HK-2 (cell line): Measurements from ENCODE around the gene CADPS.

Experiments used
- DNase-seq: peaks from one replicate; pipeline ENCODE4 v3.0.0-alpha.2; 2018; ENCODE audit not compliant: unreplicated experiment

Gene CADPS

DNA sequence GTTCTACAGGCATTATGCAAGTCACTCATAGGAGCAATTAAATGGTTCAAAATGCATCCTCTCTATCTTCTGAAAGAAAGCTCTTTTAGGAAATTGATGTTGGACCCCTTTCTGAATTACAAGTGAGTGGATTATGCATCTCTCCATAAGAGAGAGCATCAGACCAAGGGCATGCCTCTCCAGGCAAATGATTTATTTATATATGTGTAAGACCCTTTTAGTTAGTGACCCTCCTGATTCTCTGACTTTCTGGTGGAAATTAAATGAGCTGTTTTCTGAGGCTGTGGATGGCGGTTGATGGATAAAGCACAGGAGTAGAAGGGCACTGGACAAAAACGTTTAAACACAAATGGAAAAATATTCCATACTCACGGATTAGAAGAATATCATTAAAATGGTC is 62.6 kb downstream of the CADPS start:
- DNase-seq = no peak

DNA sequence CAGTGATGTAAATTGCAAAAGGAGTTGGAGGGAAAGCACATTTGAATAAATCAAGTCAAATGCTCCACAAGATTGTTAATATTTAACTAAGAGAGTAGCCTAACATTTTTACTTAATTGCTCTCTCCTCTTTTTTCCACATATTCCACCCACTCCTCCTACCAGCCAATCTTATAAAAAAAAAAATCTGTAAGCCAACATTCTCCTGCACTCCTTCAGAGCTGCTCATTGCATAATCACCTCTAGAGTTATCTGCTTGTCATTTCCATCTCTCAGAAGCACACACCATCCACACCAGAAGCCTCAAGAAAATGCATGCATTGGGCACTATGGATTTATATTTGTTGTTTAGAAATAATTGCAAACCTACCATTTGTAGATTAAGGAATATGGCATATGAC is 64.1 kb downstream of the CADPS start:
- no peak for DNase-seq

DNA sequence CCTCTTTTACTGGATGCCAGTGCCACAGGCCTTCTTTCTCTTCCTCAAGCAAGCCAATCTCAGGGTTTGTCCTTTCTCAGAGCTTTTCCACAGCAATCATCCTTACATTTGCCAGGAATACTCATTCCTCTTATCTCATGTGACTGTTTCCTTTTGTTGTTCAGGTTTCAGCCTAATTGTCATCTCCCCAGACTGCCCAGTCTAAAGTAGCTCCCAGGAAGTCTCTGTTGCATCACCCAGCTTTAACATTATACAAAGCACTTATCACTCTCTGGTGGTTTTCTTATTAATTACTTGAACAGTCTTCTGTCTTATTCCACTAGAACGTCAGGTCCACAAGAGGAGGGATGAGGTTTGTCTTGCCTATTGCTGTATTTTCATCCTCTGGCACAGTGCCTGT is 65.8 kb downstream of the CADPS start:
- no peak for DNase-seq

DNA sequence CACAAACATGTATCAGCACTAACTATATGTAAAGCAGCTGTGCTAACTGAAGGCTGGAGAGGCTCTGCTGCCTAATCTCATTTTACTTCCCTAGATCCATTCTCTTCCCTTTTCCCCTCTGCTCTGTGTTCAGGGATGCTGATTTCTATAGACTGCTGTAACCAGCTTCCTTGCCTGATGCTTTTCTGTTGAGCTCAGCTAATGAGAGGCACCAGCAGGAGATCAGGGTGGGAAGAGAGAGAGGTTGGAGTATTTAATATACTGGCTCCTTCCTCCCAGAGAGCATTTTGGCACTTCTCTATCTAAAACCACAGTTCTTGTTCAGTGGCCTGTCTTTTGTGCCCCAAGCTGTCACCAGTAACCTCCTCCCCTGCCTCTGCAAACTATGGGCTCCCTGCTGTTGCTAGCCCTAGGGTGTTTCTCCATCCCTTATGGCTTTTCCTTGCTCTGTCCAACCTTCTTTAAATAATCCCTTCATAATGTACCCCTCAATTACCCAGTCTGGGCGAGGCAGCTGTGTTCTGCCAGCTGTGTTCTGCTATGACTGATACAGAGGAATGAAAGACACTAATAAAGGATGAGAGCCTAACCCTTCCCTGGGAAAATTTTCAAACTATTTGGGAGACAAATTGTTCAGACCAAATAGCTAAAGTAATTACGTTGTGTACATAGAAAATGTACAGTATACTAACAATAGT is 69.5 kb downstream of the CADPS start:
- no peak for DNase-seq

DNA sequence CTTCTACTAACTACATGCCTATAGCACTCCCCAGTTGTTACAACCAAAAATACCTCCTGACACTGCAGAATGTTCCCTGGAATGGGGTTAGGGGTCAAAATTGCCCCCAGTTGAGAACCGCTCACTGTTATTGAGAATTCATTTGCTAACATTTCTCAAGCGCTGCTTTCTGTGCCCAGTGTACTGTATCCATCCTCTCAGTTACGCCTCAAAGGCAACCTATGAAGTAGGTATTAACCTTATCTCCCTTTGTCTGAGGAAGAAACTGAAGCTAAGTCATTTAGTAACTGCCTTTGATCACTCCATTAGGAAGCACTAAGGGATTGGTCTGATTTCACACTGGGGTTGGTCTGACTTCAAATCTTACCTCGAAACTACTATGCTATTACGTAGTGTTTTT is 70.1 kb downstream of the CADPS start:
- DNase-seq = no peak

DNA sequence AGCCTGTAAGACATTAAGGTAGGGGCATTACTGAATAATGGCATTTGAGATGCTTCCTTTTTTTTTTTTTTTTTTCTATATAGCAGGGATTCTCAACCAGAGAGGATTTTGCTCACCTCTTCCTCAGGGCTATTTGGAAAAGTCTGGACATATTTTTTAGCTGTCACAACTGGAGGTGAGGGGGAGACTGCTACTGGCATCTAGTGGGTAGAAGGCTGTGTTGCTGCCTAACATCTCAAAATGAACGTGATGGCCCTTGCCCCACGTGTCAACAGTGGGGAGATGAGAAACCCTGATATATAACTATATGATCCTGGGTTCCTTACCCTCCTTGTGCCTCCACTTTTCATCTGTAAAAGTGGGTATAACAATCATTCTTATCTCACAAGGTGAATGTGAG is 71.9 kb downstream of the CADPS start:
- no peak for DNase-seq

DNA sequence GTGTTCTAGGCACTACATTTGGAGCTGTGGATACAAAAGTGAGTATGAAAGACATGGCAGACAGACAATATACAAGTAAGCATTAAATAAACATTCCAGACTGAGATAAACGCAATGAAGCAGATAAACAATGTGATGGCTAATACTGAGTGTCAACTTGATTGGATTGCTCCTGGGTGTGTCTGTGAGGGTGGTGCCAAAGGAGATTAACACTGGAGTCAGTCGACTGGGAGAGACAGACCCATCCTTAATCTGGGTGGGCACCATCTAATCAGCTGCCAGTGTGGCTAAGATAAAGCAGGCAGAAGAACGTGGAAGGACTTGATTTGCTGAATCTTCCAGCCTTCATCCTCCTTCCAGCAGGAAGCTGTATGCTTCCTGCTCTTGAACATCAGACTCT is 77.2 kb downstream of the CADPS start:
- DNase-seq = no peak

DNA sequence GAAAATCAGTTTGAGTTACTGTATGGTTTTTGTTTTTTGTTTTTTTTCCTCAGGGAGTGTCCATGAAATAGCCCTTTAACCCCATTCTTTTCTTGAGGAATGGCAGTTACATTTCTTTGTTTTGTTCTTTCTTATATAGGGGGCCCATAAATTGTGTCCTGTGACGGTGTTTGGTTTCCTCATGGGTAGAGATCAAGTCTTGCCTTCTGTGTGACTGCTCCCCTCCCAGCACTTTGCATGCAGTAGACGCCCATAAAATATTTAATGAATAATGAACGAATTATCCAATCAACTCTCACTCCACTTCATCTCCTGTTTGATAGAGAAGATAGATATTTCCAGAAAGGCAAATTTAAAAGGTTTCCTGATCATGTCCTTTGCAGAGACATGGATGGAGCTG is 78.1 kb downstream of the CADPS start:
- no peak for DNase-seq

DNA sequence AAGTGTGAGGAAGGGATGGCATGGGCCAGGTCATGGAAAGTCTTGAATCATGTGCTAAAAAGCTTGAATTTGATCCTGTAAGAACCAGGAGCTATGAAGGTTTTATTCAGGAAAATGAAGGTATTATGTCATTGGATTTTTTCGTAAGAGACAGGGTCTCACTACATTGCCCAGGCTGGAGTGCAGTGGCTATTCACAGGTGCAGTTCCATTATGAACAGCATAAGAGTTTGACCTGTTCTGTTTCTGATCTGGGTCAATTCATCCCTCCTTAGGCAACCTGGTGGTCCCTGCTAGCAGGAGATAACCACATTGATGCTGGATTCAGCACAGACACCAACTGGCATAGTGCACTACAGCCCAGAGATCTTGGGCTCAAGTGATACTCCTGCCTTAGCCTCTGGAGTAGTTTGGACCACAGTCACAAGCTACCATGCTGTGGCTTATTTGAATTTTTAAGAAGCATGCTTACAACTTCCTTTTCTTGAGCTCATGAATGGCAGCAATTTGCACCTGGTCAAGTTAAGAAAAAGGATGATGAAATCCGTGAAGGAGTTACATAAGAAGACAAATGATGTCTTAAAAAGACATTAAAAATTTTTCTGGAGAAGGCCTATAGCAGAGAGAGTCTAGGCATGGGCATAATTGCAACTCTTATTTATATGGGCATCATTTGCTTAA is 79.1 kb downstream of the CADPS start:
- no peak for DNase-seq

DNA sequence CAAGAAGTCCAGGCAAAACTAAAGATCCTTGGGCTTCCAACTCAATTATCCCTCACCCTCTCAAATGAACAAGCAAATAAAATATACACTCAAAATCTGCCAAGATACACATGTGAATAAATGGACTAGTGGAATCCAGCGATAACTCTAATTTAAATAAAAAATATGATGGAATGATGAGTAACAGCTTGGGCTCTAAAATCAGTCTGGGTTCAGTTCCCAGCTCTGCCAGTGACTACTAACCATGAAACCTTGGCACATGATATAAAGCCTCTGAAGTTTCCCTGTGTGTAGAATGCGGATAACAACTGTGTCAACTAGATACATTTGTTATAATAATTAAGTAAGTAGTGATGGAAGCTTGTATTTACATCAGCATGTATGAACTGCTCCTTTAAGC is 81.3 kb downstream of the CADPS start:
- DNase-seq = no peak

DNA sequence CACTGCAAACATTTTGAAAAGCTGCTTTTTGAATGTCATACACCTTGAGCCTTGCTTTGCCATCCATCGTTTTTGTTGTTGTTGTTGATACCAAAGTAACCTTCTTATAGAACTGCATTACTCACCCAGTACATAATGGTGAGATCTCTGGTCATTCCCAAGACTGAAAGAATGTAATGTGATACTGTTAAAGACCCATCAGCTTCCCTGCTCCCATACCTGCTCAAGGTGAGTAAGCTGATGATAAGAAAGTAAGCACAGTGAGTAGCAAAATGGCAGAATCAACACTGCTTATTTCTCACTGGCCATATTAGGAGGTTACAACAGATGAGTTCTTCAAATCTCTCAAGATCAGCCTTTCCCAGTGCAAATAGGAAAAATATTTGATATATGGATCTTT is 89.8 kb downstream of the CADPS start:
- DNase-seq = no peak

DNA sequence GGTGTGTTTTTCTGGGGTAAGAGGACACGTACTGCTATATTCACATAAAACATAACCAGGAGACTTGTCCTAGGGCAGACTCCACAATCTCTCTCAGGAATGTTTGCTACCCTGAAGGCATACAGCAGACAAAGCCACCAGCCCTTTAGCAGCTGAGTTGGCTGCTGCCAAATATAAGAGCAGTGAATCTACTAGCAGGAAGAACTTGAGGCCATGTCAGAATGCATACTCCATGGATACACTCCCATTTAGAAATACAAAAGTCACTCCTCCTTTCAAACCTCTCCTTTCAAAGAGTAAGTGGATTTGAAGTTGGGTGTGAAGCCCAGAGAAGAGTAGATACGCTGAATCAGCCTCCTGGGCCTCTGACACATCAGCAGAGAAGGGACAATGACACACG is 94.1 kb downstream of the CADPS start:
- no peak for DNase-seq

DNA sequence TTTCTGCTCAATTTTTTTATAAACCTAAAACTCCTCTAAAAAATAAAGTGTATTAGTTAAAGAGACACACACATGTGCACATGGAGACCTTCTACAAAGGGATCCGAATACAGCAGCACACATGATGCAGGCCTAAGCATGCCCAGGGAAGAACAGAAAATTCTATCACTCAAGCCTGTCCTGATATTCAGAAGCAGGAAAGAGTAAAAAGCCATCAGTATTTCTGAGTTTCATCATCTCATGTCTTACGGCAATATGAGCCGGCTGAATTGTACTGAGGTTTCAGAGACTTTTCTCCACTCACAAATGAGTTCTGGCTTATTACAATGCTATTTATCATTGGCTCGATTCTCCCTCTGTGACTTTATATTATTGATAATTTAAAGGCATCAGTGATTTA is 97.5 kb downstream of the CADPS start:
- no peak for DNase-seq

DNA sequence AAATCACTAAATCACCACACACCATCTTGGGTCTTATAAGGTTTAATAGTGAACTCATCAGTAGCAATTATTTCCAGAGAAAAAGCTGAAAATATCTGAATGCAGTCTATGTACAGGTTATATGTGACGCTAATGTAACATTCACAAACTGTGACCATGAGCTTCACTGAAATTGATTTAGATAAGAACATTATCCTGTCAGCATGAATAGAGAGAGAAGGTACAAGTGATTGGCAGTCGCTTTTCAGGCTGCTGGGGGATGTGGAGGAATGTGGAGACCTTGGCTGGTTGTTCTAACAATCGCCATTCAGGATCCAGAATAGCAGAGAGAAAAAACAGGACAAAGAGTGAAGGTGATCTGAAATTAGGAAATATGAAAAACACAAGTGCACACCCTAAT is 98.1 kb downstream of the CADPS start:
- no peak for DNase-seq

DNA sequence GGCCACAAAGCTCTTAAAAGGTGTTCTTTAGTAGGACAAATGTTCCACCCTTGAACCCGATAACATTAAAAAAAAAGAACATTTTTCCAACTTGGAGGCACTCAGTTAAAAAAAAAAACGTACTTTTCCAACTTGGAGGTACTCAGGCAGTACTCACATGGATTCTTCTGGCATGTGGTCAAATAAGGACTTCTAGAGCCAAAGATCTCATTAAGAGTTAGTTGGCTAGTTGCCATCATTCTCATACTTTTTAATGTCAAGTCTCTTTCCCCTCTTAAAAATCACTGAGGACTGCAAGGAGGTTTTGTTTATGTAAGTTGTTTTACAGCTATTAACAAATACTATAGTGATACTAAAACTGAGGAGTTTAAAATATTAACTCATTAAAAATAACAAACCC is 101.0 kb downstream of the CADPS start:
- no peak for DNase-seq

DNA sequence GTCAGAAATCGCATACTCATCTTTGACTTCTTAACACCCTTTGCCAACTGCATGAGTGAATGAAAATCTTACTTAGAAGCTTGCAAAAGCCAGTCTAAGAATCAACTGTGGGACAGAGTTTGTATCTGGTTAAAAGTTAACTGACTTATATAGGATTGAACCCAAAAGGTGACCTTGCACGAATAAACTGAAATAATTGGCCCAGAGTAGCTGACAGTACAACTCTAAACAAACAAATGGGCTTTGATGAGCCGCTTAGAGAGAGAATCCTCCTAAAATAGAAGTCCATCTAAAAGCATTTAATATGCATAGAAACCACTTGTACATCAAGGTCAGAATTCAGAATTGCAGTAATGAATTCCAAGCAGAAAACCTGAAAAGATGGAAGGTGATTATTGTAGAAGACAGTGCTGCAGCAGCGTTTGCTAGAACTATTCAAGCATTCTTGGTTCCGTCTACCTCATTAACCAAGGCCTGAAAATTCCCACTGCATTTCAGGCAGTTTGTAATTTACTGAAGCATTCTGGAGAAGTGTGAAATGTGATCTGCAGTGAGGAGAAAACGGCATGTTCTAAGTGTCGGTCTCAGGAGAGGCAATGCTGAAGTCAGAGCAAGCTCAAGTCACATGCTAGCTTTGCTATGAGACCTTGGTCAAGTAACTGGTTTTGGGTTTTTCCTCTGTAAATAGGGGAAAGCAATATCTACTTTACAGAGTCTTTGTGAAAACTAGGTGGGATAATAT is 103.7 kb downstream of the CADPS start:
- no peak for DNase-seq

DNA sequence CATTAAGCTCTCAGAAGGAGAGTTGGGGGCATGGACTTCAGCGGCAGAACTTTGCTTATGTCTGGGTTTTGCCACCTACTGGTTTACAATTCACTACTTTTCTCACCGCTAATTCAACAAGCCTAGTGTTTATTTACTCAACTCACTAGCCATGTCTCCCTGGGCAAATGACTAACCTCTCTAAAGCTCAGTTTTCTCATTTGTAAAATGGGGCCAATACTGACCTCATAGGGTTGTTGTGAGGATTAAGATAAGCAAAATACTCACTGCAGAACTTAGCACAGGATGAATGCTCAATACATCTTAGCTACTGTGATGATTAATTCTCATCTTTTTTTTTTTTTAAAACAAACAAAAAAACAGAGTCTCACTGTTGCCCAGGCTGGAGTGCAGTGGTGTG is 106.3 kb downstream of the CADPS start:
- no peak for DNase-seq

DNA sequence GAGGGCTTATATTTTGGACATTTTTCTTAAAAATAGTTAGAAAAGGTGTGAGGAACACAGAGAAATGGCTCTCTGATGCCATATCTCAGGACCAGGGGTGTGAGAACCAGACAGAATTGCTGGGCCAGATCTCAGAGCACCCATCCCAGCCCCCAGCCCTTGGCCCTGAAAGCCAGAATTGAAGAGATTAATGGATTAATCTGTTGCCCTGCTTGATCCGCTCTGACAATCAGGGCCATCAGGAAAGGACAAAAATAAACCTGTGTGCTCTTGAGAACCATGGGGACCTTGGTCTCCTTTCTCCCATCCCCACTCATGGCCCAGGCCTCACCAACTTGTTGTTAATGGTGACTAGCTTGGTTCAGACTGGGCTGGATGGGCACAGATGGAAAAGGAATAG is 113.5 kb downstream of the CADPS start:
- DNase-seq = no peak

DNA sequence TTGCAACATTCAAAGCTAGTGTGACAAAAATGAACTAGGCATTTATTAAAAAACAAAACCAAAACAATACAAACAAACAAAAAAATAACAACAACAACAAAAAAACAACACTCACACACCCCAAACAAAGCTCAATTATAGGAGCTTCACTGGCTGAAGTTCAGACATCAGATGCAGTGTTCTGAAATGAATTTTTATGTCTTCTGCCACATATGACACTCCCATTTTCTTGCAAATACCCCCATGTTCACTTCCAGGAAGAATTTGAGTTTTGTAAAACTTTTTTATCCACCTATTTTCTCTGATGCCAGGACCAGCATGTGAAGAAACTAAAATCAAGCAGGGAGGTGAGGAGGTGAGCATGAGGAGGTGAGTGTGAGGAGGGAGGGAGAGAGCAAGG is 113.9 kb downstream of the CADPS start:
- DNase-seq = no peak

DNA sequence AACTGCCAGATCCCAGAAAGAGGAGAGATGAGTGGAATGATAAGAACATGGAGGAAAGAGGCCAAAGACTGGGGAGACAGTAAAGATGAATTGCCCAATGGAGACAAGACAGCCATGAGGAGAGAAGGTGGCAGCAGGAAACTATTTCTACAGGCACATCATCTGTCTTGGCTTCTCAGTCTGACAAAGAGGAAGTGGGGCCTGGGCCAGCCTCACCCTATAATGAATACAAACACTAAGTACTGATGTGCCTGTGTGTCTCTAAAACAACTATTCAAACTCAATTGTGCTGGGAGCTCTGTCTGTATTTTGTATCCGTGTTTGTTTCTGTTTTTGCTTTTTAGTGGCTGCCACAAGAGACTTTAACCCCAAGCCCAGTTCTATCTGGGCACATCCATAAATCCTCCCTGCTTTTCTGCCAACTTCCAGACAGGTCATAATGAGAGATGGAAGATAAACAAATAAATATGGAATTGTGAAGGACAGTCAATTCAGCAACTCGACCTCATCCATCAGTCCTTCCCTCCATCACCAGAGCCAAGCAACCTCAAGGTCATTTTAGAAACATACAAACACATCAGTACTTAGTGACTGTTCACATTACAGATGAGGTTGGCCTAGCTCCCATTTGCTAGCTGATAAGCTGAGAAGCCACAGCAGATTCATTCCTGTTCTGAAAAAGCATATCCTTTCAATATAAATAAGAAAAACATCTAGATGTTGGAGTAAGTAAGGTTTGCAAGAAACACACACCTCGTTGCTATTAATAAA is 116.7 kb downstream of the CADPS start:
- DNase-seq = no peak

DNA sequence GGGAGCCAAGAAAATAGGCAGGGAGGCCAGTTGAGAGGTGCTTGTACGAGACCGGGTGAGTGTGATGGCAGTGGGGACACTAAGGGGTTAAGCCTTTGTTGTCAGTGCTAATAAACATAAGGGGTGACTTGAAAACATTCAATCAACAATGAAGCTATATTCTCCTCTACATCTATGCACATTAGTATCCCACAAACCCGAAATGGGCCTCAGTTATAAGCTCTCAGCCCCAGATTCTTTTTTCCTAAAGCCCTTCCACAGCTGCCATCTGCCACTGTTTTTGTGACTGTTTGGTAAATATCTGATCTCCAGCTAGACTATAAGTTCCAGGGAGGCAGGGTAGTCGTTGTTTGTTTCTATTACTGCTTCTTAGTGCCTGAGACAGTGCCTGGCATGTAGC is 118.2 kb downstream of the CADPS start:
- no peak for DNase-seq

DNA sequence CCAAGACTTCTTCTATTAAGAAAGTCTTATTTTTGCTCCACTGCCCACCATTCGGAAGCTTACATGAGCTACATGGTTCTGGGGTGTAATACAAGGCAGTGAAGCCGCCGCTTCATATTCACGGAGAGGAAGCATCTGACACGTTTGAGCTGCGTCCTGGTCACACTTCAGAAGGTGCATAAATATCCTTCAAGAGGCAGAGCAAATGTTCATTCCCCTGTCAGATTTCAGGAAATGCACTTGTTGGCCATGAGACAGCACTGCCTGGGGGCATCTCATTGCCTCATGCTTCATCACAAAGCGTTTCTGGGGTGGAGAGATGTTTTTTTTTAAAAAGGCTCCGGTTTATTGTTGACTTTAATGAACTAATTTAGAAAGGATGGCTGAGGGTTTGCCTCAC is 119.9 kb downstream of the CADPS start:
- DNase-seq = no peak

DNA sequence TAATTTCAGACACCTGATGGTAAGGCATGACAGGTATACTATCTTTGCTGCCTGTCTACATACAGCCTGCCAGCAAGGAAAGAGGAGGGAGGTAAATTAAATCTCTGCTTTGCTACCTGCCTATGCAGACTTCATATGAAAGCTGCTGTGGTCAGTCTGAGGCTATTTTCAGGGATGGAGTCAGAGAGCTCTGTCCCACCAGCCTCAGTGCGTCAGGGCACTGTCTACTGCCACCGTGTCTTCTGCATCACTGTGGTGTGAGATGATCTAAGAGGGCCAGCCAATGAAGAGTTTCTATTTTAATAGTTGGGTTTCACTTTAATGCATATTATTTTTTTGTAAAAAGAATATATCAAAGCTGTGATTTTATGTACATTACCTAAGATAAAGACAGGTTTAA is 125.6 kb downstream of the CADPS start:
- DNase-seq = no peak
